Measurements from ENCODE around the gene B4GALT5. TPM values are rescaled to one million over a fixed set of nuclear protein-coding genes. Genes with fewer than 3 reads are reported as not detected.

The B4GALT5 gene
- total RNA-seq, 3 donors from 2014 or later (not counting 1 experiment from before 2014, with no cell fraction given) = 15.5 to 29.1 (median 28.6) TPM

GRCh38 chr20:49747707-49748524, 34.2 kb upstream of the B4GALT5 start:
- H3K36me3 Mint-ChIP-seq = no peaks in the 10 kb centered on the region
- peaks cover 0 to 7% of the 10 kb centered on the region in 2 donors for H3K4me1 Mint-ChIP-seq
- TF ChIP-seq, protein P1, sequence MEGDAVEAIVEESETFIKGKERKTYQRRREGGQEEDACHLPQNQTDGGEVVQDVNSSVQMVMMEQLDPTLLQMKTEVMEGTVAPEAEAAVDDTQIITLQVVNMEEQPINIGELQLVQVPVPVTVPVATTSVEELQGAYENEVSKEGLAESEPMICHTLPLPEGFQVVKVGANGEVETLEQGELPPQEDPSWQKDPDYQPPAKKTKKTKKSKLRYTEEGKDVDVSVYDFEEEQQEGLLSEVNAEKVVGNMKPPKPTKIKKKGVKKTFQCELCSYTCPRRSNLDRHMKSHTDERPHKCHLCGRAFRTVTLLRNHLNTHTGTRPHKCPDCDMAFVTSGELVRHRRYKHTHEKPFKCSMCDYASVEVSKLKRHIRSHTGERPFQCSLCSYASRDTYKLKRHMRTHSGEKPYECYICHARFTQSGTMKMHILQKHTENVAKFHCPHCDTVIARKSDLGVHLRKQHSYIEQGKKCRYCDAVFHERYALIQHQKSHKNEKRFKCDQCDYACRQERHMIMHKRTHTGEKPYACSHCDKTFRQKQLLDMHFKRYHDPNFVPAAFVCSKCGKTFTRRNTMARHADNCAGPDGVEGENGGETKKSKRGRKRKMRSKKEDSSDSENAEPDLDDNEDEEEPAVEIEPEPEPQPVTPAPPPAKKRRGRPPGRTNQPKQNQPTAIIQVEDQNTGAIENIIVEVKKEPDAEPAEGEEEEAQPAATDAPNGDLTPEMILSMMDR (IDR thresholded peaks at IDR 0.05) = no peak
- H3K9me3 Mint-ChIP-seq = no peaks in the 10 kb centered on the region
- no peak overlapping the region for H3K27ac ChIP-seq (ENCODE audit: low read length)
- H3K4me3 ChIP-seq (ENCODE audit: low read length) = no peak overlapping the region
- H3K9me3 ChIP-seq (ENCODE audit: control insufficient read depth, insufficient read depth, low read length) = no peaks in the 10 kb centered on the region
- H3K36me3 ChIP-seq (ENCODE audit: control insufficient read depth, insufficient read depth, low read length) = no peaks in the 10 kb centered on the region
- ATAC-seq = no peak
- no peak overlapping the region for H3K27ac Mint-ChIP-seq
- H3K27me3 ChIP-seq (ENCODE audit: control insufficient read depth, insufficient read depth, low read length) = no peaks in the 10 kb centered on the region
- intact Hi-C loops (cut with micrococcal nuclease) = no loop called here
- H3K4me1 ChIP-seq (ENCODE audit: control insufficient read depth, insufficient read depth, low read length) = peaks cover 16% of the 10 kb centered on the region
- no peak overlapping the region for H3K4me3 Mint-ChIP-seq
- H3K27me3 Mint-ChIP-seq (ENCODE audit: low read depth in 2 of 2) = peaks cover 0 to 3% of the 10 kb centered on the region in 2 donors
- DNase-seq = no peak
- WGBS (ENCODE audit: insufficient coverage) = 93% methylated on average over 9 of the region's 10 CpGs

- Histone ChIP-seq H3K27me3 (ENCODE audit: control insufficient read depth, insufficient read depth, low read length) (no peaks in the 10 kb centered on the region), H3K9me3 (ENCODE audit: control insufficient read depth, insufficient read depth, low read length) (no peaks in the 10 kb centered on the region), H3K36me3 (ENCODE audit: control insufficient read depth, insufficient read depth, low read length) (no peaks in the 10 kb centered on the region), H3K4me3 (ENCODE audit: low read length) (no peak overlapping the region), H3K4me1 (ENCODE audit: control insufficient read depth, insufficient read depth, low read length) (no peaks in the 10 kb centered on the region), H3K27ac (ENCODE audit: low read length) (no peak overlapping the region)
- Mint-ChIP-seq H3K4me3 (no peak overlapping the region), H3K4me1 (no peaks in the 10 kb centered on the region), H3K27ac (no peak overlapping the region), H3K9me3 (no peaks in the 10 kb centered on the region), H3K27me3 (ENCODE audit: low read depth in 2 of 2) (peaks cover 0 to 3% of the 10 kb centered on the region in 2 donors), H3K36me3 (no peaks in the 10 kb centered on the region)
- TF ChIP-seq, protein P1 (IDR thresholded peaks at IDR 0.05) = no peak
- ATAC-seq = no peak
- WGBS (ENCODE audit: insufficient coverage) = 83% methylated on average over 9 of the region's 9 CpGs
- intact Hi-C loops (cut with micrococcal nuclease) = no loop called here
- no peak for DNase-seq
Measured at GRCh38 chr20:49742948-49743347, 29.3 kb upstream of the B4GALT5 start.

DNA sequence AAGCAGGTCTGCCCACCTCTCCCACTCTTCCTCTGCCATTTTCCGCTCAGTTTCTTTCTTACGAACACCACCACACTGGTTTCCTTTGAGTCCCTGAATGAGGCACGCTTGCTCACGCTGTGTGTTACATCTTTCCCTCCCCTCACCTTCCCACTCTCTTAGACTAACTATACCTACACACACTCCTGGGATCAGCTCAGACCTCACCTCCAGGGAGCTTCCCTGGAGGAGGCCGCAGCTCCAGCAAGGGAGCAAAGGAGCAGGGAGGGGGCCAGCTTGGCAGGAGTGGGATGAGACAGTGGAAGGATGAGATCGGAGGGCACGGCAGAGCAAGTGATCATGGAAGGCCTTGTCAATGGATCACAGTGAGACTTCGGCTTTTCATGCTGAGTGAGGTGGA, 28.3 kb upstream of the B4GALT5 start:
- intact Hi-C loops (cut with micrococcal nuclease) = no loop called here
- 94% methylated on average over 8 of the region's 8 CpGs for WGBS (ENCODE audit: insufficient coverage)

More for the DNA sequence above, 28.3 kb upstream of the B4GALT5 start:
- Mint-ChIP-seq H3K27ac (no peak overlapping the region), H3K4me3 (no peak overlapping the region), H3K9me3 (no peaks in the 10 kb centered on the region), H3K4me1 (no peaks in the 10 kb centered on the region), H3K36me3 (no peaks in the 10 kb centered on the region), H3K27me3 (ENCODE audit: low read depth in 2 of 2) (peaks cover 0 to 3% of the 10 kb centered on the region in 2 donors)
- DNase-seq (no peak), ATAC-seq (no peak)
- no peaks in the 10 kb centered on the region for H3K27me3 ChIP-seq (ENCODE audit: control insufficient read depth, insufficient read depth, low read length)
- TF ChIP-seq, protein P1 (IDR thresholded peaks at IDR 0.05) = no peak
- no peaks in the 10 kb centered on the region for H3K9me3 ChIP-seq (ENCODE audit: control insufficient read depth, insufficient read depth, low read length)
- H3K4me1 ChIP-seq (ENCODE audit: control insufficient read depth, insufficient read depth, low read length) = no peaks in the 10 kb centered on the region
- H3K4me3 ChIP-seq (ENCODE audit: low read length) = no peak overlapping the region
- H3K36me3 ChIP-seq (ENCODE audit: control insufficient read depth, insufficient read depth, low read length) = no peaks in the 10 kb centered on the region
- no peak overlapping the region for H3K27ac ChIP-seq (ENCODE audit: low read length)

All from natural killer cell (primary cell).